Ishikawa (cell line): Measurements from ENCODE around the gene LRRC4.

Experiments used
- EGR1 ChIP-seq: IDR thresholded peaks from 2 replicates; pipeline ENCODE4 v1.6.1; 2012
- EP300 ChIP-seq: IDR thresholded peaks from 2 replicates; pipeline ENCODE4 v1.6.1; 2012; ENCODE audit warnings: borderline replicate concordance
- MAX ChIP-seq: IDR thresholded peaks from 2 replicates; pipeline ENCODE4 v1.6.1; 2012
- RAD21 ChIP-seq: IDR thresholded peaks from 2 replicates; pipeline ENCODE4 v1.6.1; 2012; ENCODE audit warnings: low read depth
- REST ChIP-seq: IDR thresholded peaks from 2 replicates; pipeline ENCODE4 v1.6.1; 2012; ENCODE audit warnings: low read depth, mild to moderate bottlenecking
- TAF1 ChIP-seq: IDR thresholded peaks from 2 replicates; pipeline ENCODE4 v1.6.1; 2012; ENCODE audit warnings: low read depth, mild to moderate bottlenecking
- YY1 ChIP-seq: IDR thresholded peaks from 2 replicates; pipeline ENCODE4 v1.6.1; 2012; ENCODE audit warnings: low read depth

- TF ChIP-seq YY1 (no peak), TAF1 (no peak), EP300 (no peak), EGR1 (no peak), MAX (no peak), RAD21 (no peak), REST (no peak)
Measured at GRCh38 chr7:128033246-128033645, 2.0 kb upstream of the LRRC4 start.
